ENCODE results near the gene FADS2.

Gene FADS2

DNA sequence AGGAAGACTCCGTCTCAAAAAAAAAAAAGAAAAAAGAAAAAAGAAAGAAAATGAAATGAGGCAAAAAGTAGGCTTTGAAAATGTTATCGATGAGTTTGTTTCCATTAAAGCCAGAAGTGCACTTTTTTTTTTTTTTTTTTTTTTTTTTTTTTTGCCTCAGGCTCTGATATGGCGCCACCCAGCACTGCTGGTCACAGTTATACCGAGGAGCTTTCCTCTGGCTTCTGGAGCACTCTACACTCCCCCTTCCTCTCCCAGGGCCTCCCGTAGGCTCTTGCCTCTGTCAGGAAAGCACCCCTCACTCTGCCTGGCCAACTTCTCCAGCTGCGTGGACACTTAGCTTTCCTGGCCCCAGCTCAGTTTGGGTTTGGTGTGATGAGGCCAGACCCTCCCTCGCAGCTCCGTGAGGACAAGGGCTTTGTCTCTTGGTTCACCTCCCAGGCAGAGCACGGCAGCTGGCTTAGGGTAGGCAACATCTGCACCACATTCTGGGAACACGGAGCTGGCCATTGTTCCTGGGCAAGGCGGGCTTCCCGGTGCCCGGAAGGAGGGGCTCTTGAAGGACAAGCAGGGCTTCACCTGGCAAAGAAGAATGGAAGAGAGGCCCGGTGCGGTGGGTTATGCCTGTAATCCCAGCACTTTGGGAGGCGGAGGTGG, 16.9 kb downstream of the FADS2 start:
- H3K27ac ChIP-seq (ENCODE audit: low read depth, low read length): no peak overlapping the region
- no peaks in the 10 kb centered on the region for H3F3A ChIP-seq (ENCODE audit: insufficient read depth)
- H3K4me2 ChIP-seq (ENCODE audit: low read depth, low read length, poor library complexity, severe bottlenecking): no peak overlapping the region
- H3K79me2 ChIP-seq (ENCODE audit: insufficient read depth, low read length): no peaks in the 10 kb centered on the region
- TF ChIP-seq, protein P1, sequence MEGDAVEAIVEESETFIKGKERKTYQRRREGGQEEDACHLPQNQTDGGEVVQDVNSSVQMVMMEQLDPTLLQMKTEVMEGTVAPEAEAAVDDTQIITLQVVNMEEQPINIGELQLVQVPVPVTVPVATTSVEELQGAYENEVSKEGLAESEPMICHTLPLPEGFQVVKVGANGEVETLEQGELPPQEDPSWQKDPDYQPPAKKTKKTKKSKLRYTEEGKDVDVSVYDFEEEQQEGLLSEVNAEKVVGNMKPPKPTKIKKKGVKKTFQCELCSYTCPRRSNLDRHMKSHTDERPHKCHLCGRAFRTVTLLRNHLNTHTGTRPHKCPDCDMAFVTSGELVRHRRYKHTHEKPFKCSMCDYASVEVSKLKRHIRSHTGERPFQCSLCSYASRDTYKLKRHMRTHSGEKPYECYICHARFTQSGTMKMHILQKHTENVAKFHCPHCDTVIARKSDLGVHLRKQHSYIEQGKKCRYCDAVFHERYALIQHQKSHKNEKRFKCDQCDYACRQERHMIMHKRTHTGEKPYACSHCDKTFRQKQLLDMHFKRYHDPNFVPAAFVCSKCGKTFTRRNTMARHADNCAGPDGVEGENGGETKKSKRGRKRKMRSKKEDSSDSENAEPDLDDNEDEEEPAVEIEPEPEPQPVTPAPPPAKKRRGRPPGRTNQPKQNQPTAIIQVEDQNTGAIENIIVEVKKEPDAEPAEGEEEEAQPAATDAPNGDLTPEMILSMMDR (IDR thresholded peaks at IDR 0.05; ENCODE audit: insufficient read depth, low read length, poor library complexity, severe bottlenecking): no peak
- no peak for TF ChIP-seq EZH2phosphoT487 (conservative IDR thresholded peaks at IDR 0.05; ENCODE audit: low read length)
- H3K4me3 ChIP-seq (ENCODE audit: insufficient read depth, low read length, poor library complexity, severe bottlenecking): no peak overlapping the region
- no peaks in the 10 kb centered on the region for H3K9me3 ChIP-seq (ENCODE audit: insufficient read depth, low read length)
- no peak overlapping the region for H3K9ac ChIP-seq (ENCODE audit: low read length)
- H2AFZ ChIP-seq (ENCODE audit: low read depth, low read length, severe bottlenecking): no peak overlapping the region
- H4K20me1 ChIP-seq (ENCODE audit: low read depth, low read length): no peaks in the 10 kb centered on the region
- H3K9me2 ChIP-seq (replicated peaks; ENCODE audit: insufficient read depth, low read length): no peaks in the 10 kb centered on the region
- no peaks in the 10 kb centered on the region for H3K36me3 ChIP-seq (ENCODE audit: low read length)
- no peaks in the 10 kb centered on the region for H3K27me3 ChIP-seq (ENCODE audit: low read length)

DNA sequence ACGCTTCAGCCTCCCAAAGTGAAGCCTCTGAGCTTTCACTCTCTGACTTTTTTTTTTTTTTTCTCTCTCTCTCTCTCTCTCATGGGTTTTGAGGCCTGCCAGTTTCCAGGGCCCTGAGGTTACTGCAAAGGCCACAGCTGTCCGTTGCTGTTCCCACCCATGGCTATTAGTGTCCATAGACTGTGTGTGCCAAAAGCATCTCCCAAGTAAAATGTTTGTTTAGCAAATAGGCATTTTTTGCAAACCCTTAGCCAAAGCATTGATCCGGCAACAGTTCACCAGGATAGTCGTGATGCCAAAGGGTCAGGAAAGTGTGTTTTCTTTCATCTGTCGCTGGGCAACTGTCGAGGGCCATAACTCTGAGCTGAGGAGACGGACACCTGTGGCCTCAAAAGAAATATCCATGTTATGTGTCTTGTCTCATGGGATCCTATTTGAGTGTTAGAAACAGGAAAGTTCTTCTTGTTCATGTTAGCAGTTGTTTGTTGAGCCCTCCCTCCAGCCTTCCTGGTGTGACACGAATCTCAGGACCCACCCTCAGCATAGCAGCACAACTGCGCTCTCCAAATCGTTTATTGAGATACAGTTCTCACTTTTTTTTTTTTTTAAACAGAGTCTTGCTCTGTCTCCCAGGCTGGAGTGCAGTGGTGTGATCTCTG, 18.4 kb downstream of the FADS2 start:
- H3K9me3 ChIP-seq (ENCODE audit: insufficient read depth, low read length): no peaks in the 10 kb centered on the region
- no peak overlapping the region for H3K27ac ChIP-seq (ENCODE audit: low read depth, low read length)
- H3F3A ChIP-seq (ENCODE audit: insufficient read depth): no peaks in the 10 kb centered on the region
- no peak overlapping the region for H3K4me3 ChIP-seq (ENCODE audit: insufficient read depth, low read length, poor library complexity, severe bottlenecking)
- H4K20me1 ChIP-seq (ENCODE audit: low read depth, low read length): no peaks in the 10 kb centered on the region
- H3K27me3 ChIP-seq (ENCODE audit: low read length): no peaks in the 10 kb centered on the region
- H3K36me3 ChIP-seq (ENCODE audit: low read length): no peaks in the 10 kb centered on the region
- no peak overlapping the region for H2AFZ ChIP-seq (ENCODE audit: low read depth, low read length, severe bottlenecking)
- no peak overlapping the region for H3K9ac ChIP-seq (ENCODE audit: low read length)
- no peak overlapping the region for H3K4me2 ChIP-seq (ENCODE audit: low read depth, low read length, poor library complexity, severe bottlenecking)
- no peaks in the 10 kb centered on the region for H3K9me2 ChIP-seq (replicated peaks; ENCODE audit: insufficient read depth, low read length)
- H3K79me2 ChIP-seq (ENCODE audit: insufficient read depth, low read length): no peaks in the 10 kb centered on the region
- TF ChIP-seq, protein P1 (IDR thresholded peaks at IDR 0.05; ENCODE audit: insufficient read depth, low read length, poor library complexity, severe bottlenecking): no peak
- no peak for TF ChIP-seq EZH2phosphoT487 (conservative IDR thresholded peaks at IDR 0.05; ENCODE audit: low read length)

GRCh38 chr11:61847914-61848581, 19.9 kb downstream of the FADS2 start:
- H3K79me2 ChIP-seq (ENCODE audit: insufficient read depth, low read length): no peaks in the 10 kb centered on the region
- H3K4me2 ChIP-seq (ENCODE audit: low read depth, low read length, poor library complexity, severe bottlenecking): no peak overlapping the region
- H3K9me3 ChIP-seq (ENCODE audit: insufficient read depth, low read length): no peaks in the 10 kb centered on the region
- no peak overlapping the region for H2AFZ ChIP-seq (ENCODE audit: low read depth, low read length, severe bottlenecking)
- H4K20me1 ChIP-seq (ENCODE audit: low read depth, low read length): no peaks in the 10 kb centered on the region
- no peaks in the 10 kb centered on the region for H3K27me3 ChIP-seq (ENCODE audit: low read length)
- no peaks in the 10 kb centered on the region for H3F3A ChIP-seq (ENCODE audit: insufficient read depth)
- H3K9ac ChIP-seq (ENCODE audit: low read length): no peak overlapping the region
- no peak overlapping the region for H3K27ac ChIP-seq (ENCODE audit: low read depth, low read length)
- H3K36me3 ChIP-seq (ENCODE audit: low read length): no peaks in the 10 kb centered on the region
- no peak overlapping the region for H3K4me3 ChIP-seq (ENCODE audit: insufficient read depth, low read length, poor library complexity, severe bottlenecking)
- TF ChIP-seq, protein P1 (IDR thresholded peaks at IDR 0.05; ENCODE audit: insufficient read depth, low read length, poor library complexity, severe bottlenecking): no peak
- no peak for TF ChIP-seq EZH2phosphoT487 (conservative IDR thresholded peaks at IDR 0.05; ENCODE audit: low read length)
- no peaks in the 10 kb centered on the region for H3K9me2 ChIP-seq (replicated peaks; ENCODE audit: insufficient read depth, low read length)

All from SU-DHL-6 (cell line).